GM21528 (cell line): Measurements from ENCODE around the gene TANGO2.

Experiments used
- ATAC-seq: cut with Tn5 transposase; IDR thresholded peaks from one replicate; pipeline ENCODE4 v1.9.1; 2021; ENCODE audit warnings: mild to moderate bottlenecking, moderate library complexity; ENCODE audit not compliant: unreplicated experiment, low FRiP score

TANGO2 gene, protein sequence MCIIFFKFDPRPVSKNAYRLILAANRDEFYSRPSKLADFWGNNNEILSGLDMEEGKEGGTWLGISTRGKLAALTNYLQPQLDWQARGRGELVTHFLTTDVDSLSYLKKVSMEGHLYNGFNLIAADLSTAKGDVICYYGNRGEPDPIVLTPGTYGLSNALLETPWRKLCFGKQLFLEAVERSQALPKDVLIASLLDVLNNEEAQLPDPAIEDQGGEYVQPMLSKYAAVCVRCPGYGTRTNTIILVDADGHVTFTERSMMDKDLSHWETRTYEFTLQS

DNA sequence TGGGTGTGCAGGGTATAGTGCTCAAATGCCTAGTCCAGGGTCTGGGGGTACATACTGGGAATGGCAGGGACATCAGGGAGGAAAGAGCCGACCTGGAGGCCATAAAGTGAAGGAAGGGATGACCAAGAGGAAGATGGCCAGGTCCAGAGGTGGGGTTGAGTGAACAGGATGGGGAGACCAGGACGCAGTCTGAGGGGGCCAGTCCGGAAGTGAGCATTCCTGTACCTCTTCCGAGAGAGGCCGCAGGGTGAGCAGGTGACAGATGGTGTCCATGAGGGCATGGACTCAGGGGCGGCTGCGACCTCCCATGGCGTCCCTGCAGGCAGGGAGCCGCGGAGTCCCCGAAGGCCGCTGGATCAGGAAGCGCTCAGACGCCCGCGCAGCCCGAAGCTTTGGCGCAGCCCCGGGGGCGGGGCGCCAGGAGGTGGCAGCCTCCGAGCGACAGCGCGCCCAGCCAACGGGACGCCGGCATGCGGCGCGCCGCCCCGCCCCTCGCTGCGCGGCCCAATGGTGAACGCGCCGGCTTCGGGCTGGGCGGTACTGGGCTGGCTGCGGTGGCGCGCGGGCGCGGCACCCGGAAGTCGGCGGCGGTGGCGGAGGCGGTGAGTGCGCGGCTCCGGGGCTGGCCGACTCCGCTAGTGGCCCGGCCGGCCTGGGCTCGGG, at the start of gene TANGO2:
TSS of gene TANGO2 (plus strand) at position 578 of the 663 bp plus-strand sequence. CDS start 15,689 bp downstream, outside the sequence.
- ATAC-seq, result peak; percentile 68

GRCh38 chr22:19971276-19972124, 49.4 kb upstream of the TANGO2 start:
- no peak for ATAC-seq

DNA sequence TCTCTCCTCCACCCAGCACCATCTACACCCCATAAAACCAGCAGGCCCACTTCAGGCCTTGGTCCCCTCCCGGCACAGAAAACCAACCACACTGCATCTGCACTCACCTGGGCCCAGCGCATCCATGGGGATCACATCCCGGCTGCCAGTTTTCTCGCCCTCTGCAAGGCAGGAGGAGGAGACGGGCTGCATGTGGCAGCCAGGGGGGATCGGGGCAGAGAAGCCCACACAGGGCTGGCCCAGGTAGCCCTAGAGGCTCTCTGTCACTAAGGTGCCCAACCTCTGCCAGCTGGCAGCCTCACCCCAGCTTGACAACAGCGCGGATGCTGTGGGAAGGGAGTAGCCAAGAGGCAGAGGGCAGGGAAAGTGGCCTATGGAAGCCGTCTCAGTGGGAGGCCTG, 48.7 kb upstream of the TANGO2 start:
- no peak for ATAC-seq

GRCh38 chr22:19972652-19973550, 48.0 kb upstream of the TANGO2 start:
- no peak for ATAC-seq

- no peak for ATAC-seq
Measured at GRCh38 chr22:19973551-19974267, 47.2 kb upstream of the TANGO2 start.

- ATAC-seq, result no peak
Measured at GRCh38 chr22:19974268-19974861, 46.5 kb upstream of the TANGO2 start.

- no peak for ATAC-seq
Measured at GRCh38 chr22:19974935-19975706, 45.8 kb upstream of the TANGO2 start.

GRCh38 chr22:19975707-19976035, 45.2 kb upstream of the TANGO2 start:
- ATAC-seq, result no peak

GRCh38 chr22:19976671-19977070, 44.2 kb upstream of the TANGO2 start:
- ATAC-seq, result no peak

DNA sequence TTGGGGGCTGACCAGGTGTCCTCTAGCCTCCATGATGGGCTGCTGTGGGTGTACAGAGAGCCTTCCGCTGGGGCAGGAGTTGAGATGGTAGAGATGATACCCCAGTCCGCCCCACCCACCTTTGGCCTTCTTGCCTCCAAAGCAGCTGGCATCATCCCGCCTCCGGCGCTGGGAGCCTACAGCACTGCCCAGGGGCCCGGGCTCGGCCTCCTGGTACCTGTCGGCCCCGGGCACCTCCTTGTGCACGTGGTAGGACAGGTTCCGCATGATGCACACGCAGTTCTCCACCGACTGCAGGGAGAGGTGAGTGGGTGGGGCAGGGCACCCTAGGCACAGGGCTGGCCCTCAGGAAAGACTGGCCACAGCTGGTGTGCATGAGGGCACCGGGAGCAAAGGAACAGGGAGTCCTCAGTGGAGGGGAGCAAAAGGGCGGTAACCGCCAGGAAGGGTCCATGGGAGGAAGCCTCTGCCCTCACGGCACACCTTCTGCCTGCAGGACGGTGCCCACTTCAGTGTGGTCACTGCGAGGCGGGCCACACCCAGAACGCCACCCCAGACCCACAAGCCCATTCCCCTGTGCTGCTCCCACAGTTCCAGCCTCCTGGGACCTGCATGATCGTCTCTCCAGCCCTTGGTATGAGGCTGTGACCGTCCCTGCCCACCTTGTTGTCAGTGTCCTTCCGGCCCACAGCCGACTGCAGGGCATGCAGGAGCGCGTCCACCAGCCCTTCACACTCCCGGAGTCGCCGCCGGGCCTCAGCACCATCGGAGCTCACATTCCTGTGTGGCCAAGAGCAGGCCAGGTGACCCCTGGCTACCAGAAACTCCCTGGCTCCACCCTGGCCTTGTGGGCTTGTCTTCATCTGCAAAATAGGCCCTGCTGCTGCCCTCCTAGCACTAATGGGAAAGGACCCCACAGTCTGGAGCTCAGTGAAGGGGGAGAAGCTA, 43.3 kb upstream of the TANGO2 start:
- ATAC-seq, result no peak

GRCh38 chr22:19978748-19979147, 42.2 kb upstream of the TANGO2 start:
- no peak for ATAC-seq

- ATAC-seq, result no peak
Measured at GRCh38 chr22:19979712-19980493, 41.0 kb upstream of the TANGO2 start.

DNA sequence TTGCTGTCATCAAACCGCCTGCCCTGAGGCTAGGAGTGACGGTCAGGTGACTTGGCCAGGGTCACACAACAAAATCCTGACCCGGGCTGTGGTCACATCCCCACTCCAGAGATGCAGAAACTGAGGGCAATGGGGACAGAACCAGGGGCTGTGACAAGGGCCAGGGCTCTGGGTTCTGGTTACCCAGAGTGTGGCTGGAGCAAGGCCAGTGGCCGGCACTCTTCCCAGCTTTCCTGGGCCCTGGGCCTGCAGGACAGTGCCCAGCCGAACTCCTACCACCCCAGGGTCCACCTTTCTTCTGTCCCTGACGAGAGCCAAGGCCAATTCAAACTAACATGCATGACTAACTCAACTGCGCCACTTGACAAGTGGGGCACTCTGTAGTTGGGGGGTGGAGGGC, 40.1 kb upstream of the TANGO2 start:
- ATAC-seq, result no peak

DNA sequence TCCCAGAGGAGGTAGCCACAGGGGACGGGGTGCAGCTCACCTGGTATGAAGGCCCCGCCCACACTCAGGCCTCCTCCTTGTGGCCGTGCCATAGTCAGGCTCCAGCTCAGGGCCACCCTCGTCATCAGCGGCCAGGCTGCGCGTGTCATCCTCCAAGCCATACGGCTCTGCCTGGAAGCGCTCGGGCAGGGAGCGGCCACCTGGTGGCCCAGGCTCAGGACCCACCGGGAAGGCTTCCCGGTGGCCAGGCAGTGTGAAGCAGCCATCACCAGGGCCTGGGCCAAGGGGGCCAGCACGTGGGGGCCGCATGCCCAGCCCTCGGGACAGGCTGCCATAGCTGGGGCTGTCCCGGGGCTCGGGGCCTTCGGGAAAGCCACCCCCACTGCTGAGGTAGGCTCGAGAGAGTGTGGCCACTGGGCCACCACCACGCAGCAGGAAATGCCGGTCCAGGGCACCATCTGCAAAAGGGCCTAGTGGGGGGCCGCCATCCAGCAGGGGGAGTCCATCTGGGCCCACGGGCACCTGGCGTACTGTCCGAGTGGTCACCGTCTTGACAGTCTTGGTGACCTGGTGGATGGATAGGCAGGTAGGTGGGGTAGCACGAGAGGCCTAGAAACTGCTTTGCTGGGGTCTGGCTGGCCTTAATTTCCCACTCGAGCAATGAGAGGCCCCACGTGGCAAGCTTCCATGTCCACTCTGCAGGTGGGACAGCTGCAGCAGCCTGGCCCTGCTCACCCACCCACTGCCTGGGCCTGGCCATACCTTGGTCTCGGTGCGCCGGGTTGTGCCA, 39.5 kb upstream of the TANGO2 start:
- ATAC-seq, result no peak

GRCh38 chr22:19981961-19982920, 38.7 kb upstream of the TANGO2 start:
- no peak for ATAC-seq
